Nephron progenitor cell (in vitro differentiated cells): ENCODE measurements around the gene ACRBP.

ENCODE experiments used
- DNase-seq: peaks from one replicate; pipeline ENCODE4 v3.0.0; 2021
- H3K27ac Mint-ChIP-seq: 2 replicates; pipeline ENCODE4 v1.8.0; 2021; ENCODE audit warnings: mild to moderate bottlenecking, moderate library complexity, mixed read lengths
- H3K27me3 Mint-ChIP-seq: 2 replicates; pipeline ENCODE4 v1.8.0; 2021; ENCODE audit warnings: mild to moderate bottlenecking, low read depth, mixed read lengths; ENCODE audit not compliant: poor library complexity
- H3K36me3 Mint-ChIP-seq: 2 replicates; pipeline ENCODE4 v1.8.0; 2021; ENCODE audit warnings: low read depth, mixed read lengths
- H3K4me1 Mint-ChIP-seq: 2 replicates; pipeline ENCODE4 v1.8.0; 2021; ENCODE audit warnings: mixed read lengths
- H3K4me3 Mint-ChIP-seq: 2 replicates; pipeline ENCODE4 v1.8.0; 2021; ENCODE audit warnings: mild to moderate bottlenecking, moderate library complexity, mixed read lengths
- H3K9me3 Mint-ChIP-seq: 2 replicates; pipeline ENCODE4 v1.8.0; 2021; ENCODE audit warnings: mild to moderate bottlenecking, moderate library complexity, mixed read lengths
- CTCF ChIP-seq: fragments of 200-600 bp; sonication (generic); IDR thresholded peaks from 2 replicates; pipeline ENCODE4 v1.5.0; 2021; ENCODE audit warnings: antibody characterized with exemption

Gene ACRBP

GRCh38 chr12:6632026-6632983 is 14.9 kb downstream of the ACRBP start:
- no peak for TF ChIP-seq CTCF
- Mint-ChIP-seq H3K9me3 (no peaks in the 10 kb centered on the region), H3K4me3 (no peak overlapping the region), H3K4me1 (peaks cover 53% of the 10 kb centered on the region), H3K36me3 (no peaks in the 10 kb centered on the region), H3K27ac (peak overlapping the region; percentile 94), H3K27me3 (peaks cover 8% of the 10 kb centered on the region)
- no peak for DNase-seq

- H3K9me3 Mint-ChIP-seq = no peaks in the 10 kb centered on the region
- peak overlapping the region; percentile 94 for H3K27ac Mint-ChIP-seq
- H3K36me3 Mint-ChIP-seq = no peaks in the 10 kb centered on the region
- no peak for TF ChIP-seq CTCF
- peaks cover 56% of the 10 kb centered on the region for H3K4me1 Mint-ChIP-seq
- no peak for DNase-seq
- H3K27me3 Mint-ChIP-seq = peaks cover 5% of the 10 kb centered on the region
- no peak overlapping the region for H3K4me3 Mint-ChIP-seq
Observed at GRCh38 chr12:6631549-6631961, 15.7 kb downstream of the ACRBP start.

DNA sequence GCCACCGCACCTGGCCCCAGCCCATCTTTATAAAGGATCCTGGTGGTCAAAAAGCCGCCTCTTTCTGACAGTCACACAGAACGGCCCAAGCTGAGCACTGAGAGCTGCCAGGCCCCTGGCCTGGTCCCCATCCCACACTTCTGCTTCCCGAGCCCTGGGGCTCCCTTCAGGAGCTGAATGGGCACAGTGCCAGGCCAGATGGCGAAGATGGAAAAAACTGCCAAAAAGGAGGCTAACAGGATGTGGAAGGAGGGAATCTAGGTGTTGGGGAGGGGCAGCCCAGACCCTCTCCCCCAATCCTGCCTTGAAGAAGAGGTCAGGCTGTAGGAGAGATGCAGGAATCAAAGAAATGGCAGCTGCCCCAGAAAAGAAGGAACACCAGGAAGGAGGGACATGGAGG is 16.5 kb downstream of the ACRBP start:
- no peak for DNase-seq
- Mint-ChIP-seq H3K4me3 (no peak overlapping the region), H3K36me3 (no peaks in the 10 kb centered on the region), H3K27me3 (peaks cover 4% of the 10 kb centered on the region), H3K27ac (peak overlapping the region; percentile 73), H3K9me3 (no peaks in the 10 kb centered on the region), H3K4me1 (peaks cover 51% of the 10 kb centered on the region)
- no peak for TF ChIP-seq CTCF

- no peak for TF ChIP-seq CTCF
- no peak for DNase-seq
- Mint-ChIP-seq H3K4me1 (peaks cover 32% of the 10 kb centered on the region), H3K9me3 (no peaks in the 10 kb centered on the region), H3K36me3 (no peaks in the 10 kb centered on the region), H3K4me3 (no peak overlapping the region), H3K27me3 (peaks cover 4% of the 10 kb centered on the region), H3K27ac (no peak overlapping the region)
Observed at GRCh38 chr12:6627616-6628015, 19.6 kb downstream of the ACRBP start.

GRCh38 chr12:6626654-6627283 is 20.5 kb downstream of the ACRBP start:
- H3K36me3 Mint-ChIP-seq = no peaks in the 10 kb centered on the region
- DNase-seq = no peak
- H3K9me3 Mint-ChIP-seq = no peaks in the 10 kb centered on the region
- H3K27me3 Mint-ChIP-seq = peaks cover 4% of the 10 kb centered on the region
- peaks cover 23% of the 10 kb centered on the region for H3K4me1 Mint-ChIP-seq
- H3K4me3 Mint-ChIP-seq = no peak overlapping the region
- H3K27ac Mint-ChIP-seq = peak overlapping the region; percentile 53
- TF ChIP-seq CTCF = no peak
